GM12878 (cell line): ENCODE measurements around the gene CSRNP2. TPM values are rescaled to one million over a fixed set of nuclear protein-coding genes. Genes with fewer than 3 reads are reported as not detected.
A peak's percentile ranks its signal among the peaks of the same experiment; 100 is the strongest.

Experiments
- ATF7 ChIP-seq: fragments of 450-650 bp; IDR thresholded peaks from 2 replicates; pipeline ENCODE4 v1.6.1; 2016; ENCODE audit warnings: low read depth, mild to moderate bottlenecking
- BMI1 ChIP-seq: fragments of 450-650 bp; IDR thresholded peaks from 2 replicates; pipeline ENCODE4 v1.6.1; 2016; ENCODE audit warnings: mild to moderate bottlenecking, moderate library complexity, borderline replicate concordance
- CBFB ChIP-seq: IDR thresholded peaks from 2 replicates; pipeline ENCODE4 v1.6.1; 2016; ENCODE audit warnings: antibody characterized with exemption, low read depth
- CEBPZ ChIP-seq: fragments of 150-350 bp; IDR thresholded peaks from 2 replicates; pipeline ENCODE4 v1.6.1; 2016; ENCODE audit warnings: low read depth, low read length
- CHD4 ChIP-seq: fragments of 200-600 bp; sonication (generic); IDR thresholded peaks from 2 replicates; pipeline ENCODE4 v1.6.1; 2016; ENCODE audit warnings: mild to moderate bottlenecking
- CREB1 ChIP-seq: IDR thresholded peaks from 2 replicates; pipeline ENCODE4 v1.6.1; 2012; ENCODE audit warnings: low read depth, mild to moderate bottlenecking, inconsistent platforms
- FOS ChIP-seq: IDR thresholded peaks from 3 replicates; pipeline ENCODE4 v1.6.1; 2011; ENCODE audit warnings: borderline replicate concordance; ENCODE audit not compliant: insufficient read length; ENCODE audit errors: extremely low read depth
- FOXM1 ChIP-seq: IDR thresholded peaks from 2 replicates; pipeline ENCODE4 v1.6.1; 2012; ENCODE audit warnings: low read depth, mild to moderate bottlenecking, inconsistent platforms, low read length, moderate library complexity
- IRF3 ChIP-seq: fragments of 450-650 bp; IDR thresholded peaks from 2 replicates; pipeline ENCODE4 v1.6.1; 2014; ENCODE audit warnings: mild to moderate bottlenecking
- IRF5 ChIP-seq: fragments of 450-650 bp; IDR thresholded peaks from 2 replicates; pipeline ENCODE4 v1.6.1; 2017; ENCODE audit warnings: borderline replicate concordance
- JUNB ChIP-seq: IDR thresholded peaks from 2 replicates; pipeline ENCODE4 v1.6.1; 2016; ENCODE audit warnings: antibody characterized with exemption, mild to moderate bottlenecking
- NFIC ChIP-seq: IDR thresholded peaks from 2 replicates; pipeline ENCODE4 v1.6.1; 2012; ENCODE audit warnings: low read depth, mild to moderate bottlenecking, inconsistent platforms, low read length, moderate library complexity
- RUNX3 ChIP-seq: IDR thresholded peaks from 2 replicates; pipeline ENCODE4 v1.6.1; 2012; ENCODE audit warnings: low read length, inconsistent platforms
- TAF1 ChIP-seq: IDR thresholded peaks from 2 replicates; pipeline ENCODE4 v1.6.1; 2011; ENCODE audit warnings: mild to moderate bottlenecking, low read depth, low read length, borderline replicate concordance
- TCF7 ChIP-seq: IDR thresholded peaks from 2 replicates; pipeline ENCODE4 v1.6.1; 2014; ENCODE audit warnings: antibody characterized with exemption, borderline replicate concordance
- WRNIP1 ChIP-seq: IDR thresholded peaks from 2 replicates; pipeline ENCODE4 v1.6.1; 2011; ENCODE audit warnings: low read depth, low read length, improper control_type of control experiment, borderline replicate concordance
- ZBTB33 ChIP-seq: fragments of 450-650 bp; IDR thresholded peaks from 2 replicates; pipeline ENCODE4 v1.6.1; 2017; ENCODE audit warnings: mild to moderate bottlenecking
- ZNF384 ChIP-seq: IDR thresholded peaks from 2 replicates; pipeline ENCODE4 v1.6.1; 2012; ENCODE audit warnings: low read depth, mild to moderate bottlenecking, low read length, improper control_type of control experiment, borderline replicate concordance
- ZNF592 ChIP-seq: fragments of 450-650 bp; IDR thresholded peaks from 2 replicates; pipeline ENCODE4 v1.6.1; 2017; ENCODE audit warnings: mild to moderate bottlenecking, moderate library complexity
- polyA plus RNA-seq, 11 experiments: library from polyadenylated mRNA; depleted of rRNA in 4 of 11; unstranded in 6 of 11; stranded (reverse) in 5 of 11; fragments of >200 nt; fragmentation: Nextera tagmentation in 4 of 11; fragmentation: Illumina TruSeq in 1 of 11; extraction: Ambion mirVana in 4 of 11; extraction: Trizol in 1 of 11; gene quantifications; 1 replicate in 1 of 11; 2 replicates in 10 of 11; pipeline versions ENCODE4 v1.2.1 to v1.2.3, GENCODE V29; 2011 to 2016; ENCODE audit warnings: inconsistent platforms in 2 of 11, missing spikeins in 2 of 11, low read depth in 1 of 11
- total RNA-seq, 4 experiments: library from RNA; depleted of rRNA in 3 of 4; stranded (reverse); fragments of >200 nt in 3 of 4; fragmentation: Illumina TruSeq in 1 of 4; extraction: Trizol in 1 of 4; gene quantifications; 2 replicates each; pipeline versions ENCODE4 v1.2.1 to v1.2.3, GENCODE V29; 2013 to 2021

CSRNP2 gene
- total and polyA plus RNA-seq, 10 of the 15 experiments (the other 5 are each of a cell fraction or from before 2014, with no cell fraction given) = 1.2 to 12.1 (median 6.3) TPM

GRCh38 chr12:51083126-51083833 lies at the start of gene CSRNP2 (continued):
- no peak for TF ChIP-seq FOXM1
- TF ChIP-seq WRNIP1 = no peak
- no peak for TF ChIP-seq TCF7
- TF ChIP-seq CREB1 = peak; percentile 82
- no peak for TF ChIP-seq ATF7
- no peak for TF ChIP-seq BMI1
- TF ChIP-seq CEBPZ = no peak
- TF ChIP-seq RUNX3 = peak; percentile 58
- TF ChIP-seq FOS = no peak
- TF ChIP-seq NFIC = no peak
- TF ChIP-seq IRF5 = no peak
- no peak for TF ChIP-seq ZNF384
- TF ChIP-seq CHD4 = no peak
- TF ChIP-seq CBFB = peak; percentile 81
- TF ChIP-seq TAF1 = peak; percentile 97
- no peak for TF ChIP-seq ZBTB33
- no peak for TF ChIP-seq JUNB
- 0 out of 2 replicates have a peak, but pooled peaks have one; percentile 10 for TF ChIP-seq ZNF592
- no peak for TF ChIP-seq IRF3
